GM20000 (cell line): ENCODE data around the gene POU2F3.
A peak's percentile ranks its signal among the peaks of the same experiment; 100 is the strongest.

Source experiments
- DNase-seq: peaks from one replicate; pipeline ENCODE4 v3.0.0; 2012; ENCODE audit warnings: low spot score
- TF ChIP-seq, protein P1 (sequence below): IDR thresholded peaks from 2 replicates; pipeline ENCODE4 v1.5.1; 2012; ENCODE audit warnings: mild to moderate bottlenecking, control low read depth; ENCODE audit errors: extremely low read depth, missing control alignments

Gene POU2F3

DNA sequence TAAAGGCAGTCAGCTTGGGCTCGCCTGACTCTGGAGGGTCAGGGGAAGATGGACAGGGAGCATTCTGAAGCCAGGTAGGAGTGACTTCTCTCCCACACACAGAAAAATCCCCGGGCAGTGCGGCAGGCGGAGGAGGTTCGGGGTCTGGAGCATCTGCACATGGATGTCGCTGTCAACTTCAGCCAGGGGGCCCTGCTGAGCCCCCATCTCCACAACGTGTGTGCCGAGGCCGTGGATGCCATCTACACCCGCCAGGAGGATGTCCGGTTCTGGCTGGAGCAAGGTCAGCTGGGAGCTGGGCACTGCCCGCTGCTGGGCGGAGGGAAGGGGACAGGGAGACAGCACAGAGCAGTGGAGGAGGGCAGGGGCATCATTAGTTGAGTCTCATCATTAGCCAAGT is 13.2 kb upstream of the POU2F3 start:
- TF ChIP-seq, protein P1, sequence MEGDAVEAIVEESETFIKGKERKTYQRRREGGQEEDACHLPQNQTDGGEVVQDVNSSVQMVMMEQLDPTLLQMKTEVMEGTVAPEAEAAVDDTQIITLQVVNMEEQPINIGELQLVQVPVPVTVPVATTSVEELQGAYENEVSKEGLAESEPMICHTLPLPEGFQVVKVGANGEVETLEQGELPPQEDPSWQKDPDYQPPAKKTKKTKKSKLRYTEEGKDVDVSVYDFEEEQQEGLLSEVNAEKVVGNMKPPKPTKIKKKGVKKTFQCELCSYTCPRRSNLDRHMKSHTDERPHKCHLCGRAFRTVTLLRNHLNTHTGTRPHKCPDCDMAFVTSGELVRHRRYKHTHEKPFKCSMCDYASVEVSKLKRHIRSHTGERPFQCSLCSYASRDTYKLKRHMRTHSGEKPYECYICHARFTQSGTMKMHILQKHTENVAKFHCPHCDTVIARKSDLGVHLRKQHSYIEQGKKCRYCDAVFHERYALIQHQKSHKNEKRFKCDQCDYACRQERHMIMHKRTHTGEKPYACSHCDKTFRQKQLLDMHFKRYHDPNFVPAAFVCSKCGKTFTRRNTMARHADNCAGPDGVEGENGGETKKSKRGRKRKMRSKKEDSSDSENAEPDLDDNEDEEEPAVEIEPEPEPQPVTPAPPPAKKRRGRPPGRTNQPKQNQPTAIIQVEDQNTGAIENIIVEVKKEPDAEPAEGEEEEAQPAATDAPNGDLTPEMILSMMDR = no peak

DNA sequence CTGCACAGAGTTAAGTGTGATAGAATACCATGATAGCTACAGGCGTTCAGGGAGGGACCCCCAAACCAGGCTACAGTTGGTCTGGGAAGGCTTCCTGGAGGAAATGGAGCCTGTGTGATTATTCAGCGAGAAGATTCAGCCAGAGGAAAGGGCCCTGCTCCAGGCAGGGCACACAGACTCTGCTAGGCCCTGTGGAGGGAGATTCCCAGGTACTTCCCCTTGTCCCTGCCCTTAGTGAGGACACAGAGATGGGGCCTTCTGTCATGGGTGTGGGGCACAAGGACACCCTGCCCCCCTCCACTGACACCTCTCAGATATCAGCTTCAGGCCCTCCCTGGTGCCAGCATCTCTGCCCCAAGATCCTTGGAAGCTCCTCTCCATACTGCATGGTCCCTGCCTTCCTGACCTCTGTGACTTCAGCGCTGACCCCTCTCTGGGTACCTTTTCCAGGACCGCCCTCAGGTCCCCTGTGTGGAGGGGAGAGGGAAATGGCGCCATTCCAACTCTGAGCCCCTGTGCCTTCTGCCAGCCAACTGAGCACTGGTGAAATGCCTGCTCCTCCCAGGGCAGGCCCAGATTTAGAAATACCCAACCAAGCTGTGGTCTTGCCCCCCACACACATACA is 12.6 kb upstream of the POU2F3 start:
- TF ChIP-seq, protein P1 = no peak
- no peak for DNase-seq

More for the DNA sequence above, 13.2 kb upstream of the POU2F3 start:
- no peak for DNase-seq

DNA sequence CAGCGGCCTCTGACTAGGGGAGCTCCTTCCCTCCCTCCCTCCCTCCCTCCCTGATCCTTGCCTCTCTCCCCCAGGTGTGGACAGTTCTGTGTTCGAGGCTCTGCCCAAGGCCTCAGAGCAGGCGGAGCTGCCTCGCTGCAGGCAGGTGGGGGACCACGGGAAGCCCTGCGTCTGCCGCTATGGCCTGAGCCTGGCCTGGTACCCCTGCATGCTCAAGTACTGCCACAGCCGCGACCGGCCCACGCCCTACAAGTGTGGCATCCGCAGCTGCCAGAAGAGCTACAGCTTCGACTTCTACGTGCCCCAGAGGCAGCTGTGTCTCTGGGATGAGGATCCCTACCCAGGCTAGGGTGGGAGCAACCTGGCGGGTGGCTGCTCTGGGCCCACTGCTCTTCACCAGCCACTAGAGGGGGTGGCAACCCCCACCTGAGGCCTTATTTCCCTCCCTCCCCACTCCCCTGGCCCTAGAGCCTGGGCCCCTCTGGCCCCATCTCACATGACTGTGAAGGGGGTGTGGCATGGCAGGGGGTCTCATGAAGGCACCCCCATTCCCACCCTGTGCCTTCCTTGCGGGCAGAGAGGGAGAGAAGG is 11.1 kb upstream of the POU2F3 start:
- DNase-seq = no peak
- TF ChIP-seq, protein P1 = peak; percentile 0

GRCh38 chr11:120229451-120230424 is 10.2 kb upstream of the POU2F3 start:
- DNase-seq = no peak
- TF ChIP-seq, protein P1 = peak; percentile 47

GRCh38 chr11:120230433-120231071 is 9.4 kb upstream of the POU2F3 start:
- TF ChIP-seq, protein P1 = no peak
- DNase-seq = no peak

GRCh38 chr11:120231963-120232362 is 8.0 kb upstream of the POU2F3 start:
- no peak for DNase-seq
- TF ChIP-seq, protein P1 = no peak
